Esophagus squamous epithelium (tissue), 5 donors: ENCODE results near the gene SPART. TPM values are rescaled to one million over a fixed set of nuclear protein-coding genes. Genes with fewer than 3 reads are reported as not detected.
"Not testable (repeated sequence)": the region's sequence is repeated elsewhere in the genome, so short reads cannot be mapped to it uniquely, and the experiment has no call there.

Experiments used
- DNase-seq: peaks from one replicate; lab custom pipeline; 2025; lab: John Stamatoyannopoulos, UW
- H3K27ac ChIP-seq, 4 donors: fragments of 200-600 bp; sonication (generic); one replicate each; pipeline ENCODE4 v1.5.1; 2016 to 2019; ENCODE audit warnings: mild to moderate bottlenecking in 1 of 4
- H3K27me3 ChIP-seq, 4 donors: fragments of 200-600 bp; sonication (generic); 1 replicate in 3 of 4; 2 replicates in 1 of 4; pipeline versions ENCODE4 v1.5.1 to v1.6.0; 2017 to 2021; ENCODE audit warnings: antibody characterized with exemption in 1 of 4
- H3K36me3 ChIP-seq, 3 donors: fragments of 200-600 bp; sonication (generic); one replicate each; pipeline ENCODE4 v1.5.1; 2016 to 2019
- H3K4me1 ChIP-seq, 3 donors: fragments of 200-600 bp; sonication (generic); one replicate each; pipeline ENCODE4 v1.5.1; 2017 to 2019
- H3K4me3 ChIP-seq, 4 donors: fragments of 200-600 bp; sonication (generic); 1 replicate in 3 of 4; 2 replicates in 1 of 4; pipeline ENCODE4 v1.5.1; 2016 to 2019; ENCODE audit warnings: mild to moderate bottlenecking in 2 of 4, moderate library complexity in 1 of 4
- H3K9me3 ChIP-seq, 3 donors: fragments of 200-600 bp; sonication (generic); one replicate each; pipeline ENCODE4 v1.5.1; 2016 to 2019
- POLR2A ChIP-seq, 4 donors: fragments of 450-650 bp; IDR thresholded peaks; one replicate each; pipeline ENCODE4 v1.6.1; 2017; ENCODE audit warnings: antibody characterized with exemption in 4 of 4, mild to moderate bottlenecking in 4 of 4, moderate library complexity in 3 of 4
- WGBS, 2 donors: methylation state at CpG; one replicate each; pipeline ENCODE4 v1.1.5; 2018; 5-methylcytosine and 5-hydroxymethylcytosine counted together
- intact Hi-C: fragments of 100-400 bp; cut with DNase I; formaldehyde crosslinking; loops from one replicate; pipeline ENCODE4 v1.15.0; 2022
- total RNA-seq, 4 donors: library from RNA; depleted of rRNA; stranded (reverse); fragments of >200 nt; gene quantifications; one replicate each; pipeline ENCODE4 v1.1.0, GENCODE V29; 2016
- TF ChIP-seq, protein P1 (sequence below), 6 experiments: fragments of 450-650 bp in 4 of 6; fragments of 200-600 bp in 2 of 6; sonication (generic) in 2 of 6; IDR thresholded peaks; one replicate each; pipeline ENCODE4 v1.5.1; 2016 to 2019; ENCODE audit warnings: antibody characterized with exemption in 6 of 6, mild to moderate bottlenecking in 4 of 6, moderate library complexity in 4 of 6
- donor health status: DM: yes; HTN: yes; CAD: no.

Gene SPART
- total RNA-seq, 4 donors from 2014 or later, result 14.9 to 60.3 (median 36.0) TPM

DNA sequence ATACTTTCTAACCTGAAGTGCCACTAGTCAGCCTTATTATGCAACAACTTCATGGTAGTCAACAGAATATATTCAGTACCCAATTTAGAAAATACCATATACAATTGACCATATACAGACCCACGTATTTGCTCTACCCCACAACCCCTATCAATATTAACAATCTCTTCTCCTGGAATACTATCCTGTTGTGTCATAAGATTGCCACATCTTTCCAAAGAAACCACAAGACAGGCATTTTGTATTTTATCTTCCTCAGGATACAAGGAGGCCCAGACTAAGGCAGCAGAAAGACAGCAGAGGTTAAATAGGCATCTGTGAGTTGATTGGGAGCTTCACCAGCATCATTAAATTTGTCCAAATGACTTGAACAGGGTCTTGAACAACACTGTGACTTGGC is 4.5 kb downstream of the SPART start:
- Histone ChIP-seq H3K4me3 (no peak overlapping the region), H3K27me3 (no peaks in the 10 kb centered on the region), H3K4me1 (peaks cover 0 to 48% (median 4%) of the 10 kb centered on the region in 3 donors), H3K36me3 (no peaks in the 10 kb centered on the region), H3K27ac (no peak overlapping the region), H3K9me3 (no peaks in the 10 kb centered on the region)
- TF ChIP-seq, protein P1, sequence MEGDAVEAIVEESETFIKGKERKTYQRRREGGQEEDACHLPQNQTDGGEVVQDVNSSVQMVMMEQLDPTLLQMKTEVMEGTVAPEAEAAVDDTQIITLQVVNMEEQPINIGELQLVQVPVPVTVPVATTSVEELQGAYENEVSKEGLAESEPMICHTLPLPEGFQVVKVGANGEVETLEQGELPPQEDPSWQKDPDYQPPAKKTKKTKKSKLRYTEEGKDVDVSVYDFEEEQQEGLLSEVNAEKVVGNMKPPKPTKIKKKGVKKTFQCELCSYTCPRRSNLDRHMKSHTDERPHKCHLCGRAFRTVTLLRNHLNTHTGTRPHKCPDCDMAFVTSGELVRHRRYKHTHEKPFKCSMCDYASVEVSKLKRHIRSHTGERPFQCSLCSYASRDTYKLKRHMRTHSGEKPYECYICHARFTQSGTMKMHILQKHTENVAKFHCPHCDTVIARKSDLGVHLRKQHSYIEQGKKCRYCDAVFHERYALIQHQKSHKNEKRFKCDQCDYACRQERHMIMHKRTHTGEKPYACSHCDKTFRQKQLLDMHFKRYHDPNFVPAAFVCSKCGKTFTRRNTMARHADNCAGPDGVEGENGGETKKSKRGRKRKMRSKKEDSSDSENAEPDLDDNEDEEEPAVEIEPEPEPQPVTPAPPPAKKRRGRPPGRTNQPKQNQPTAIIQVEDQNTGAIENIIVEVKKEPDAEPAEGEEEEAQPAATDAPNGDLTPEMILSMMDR (IDR thresholded peaks at IDR 0.05), result no peak
- no peak for TF ChIP-seq POLR2A (IDR thresholded peaks at IDR 0.05)
- intact Hi-C loops, result no loop called here
- DNase-seq, result no peak
- 50 to 76% methylated on average over 1 of the region's 1 CpG for WGBS, 2 donors

GRCh38 chr13:36339600-36340155 is 6.5 kb downstream of the SPART start:
- DNase-seq, result no peak
- no peaks in the 10 kb centered on the region for H3K27me3 ChIP-seq
- intact Hi-C loops, result no loop called here
- no peak overlapping the region for H3K27ac ChIP-seq
- H3K36me3 ChIP-seq, result peaks cover 0 to 10% (median 0%) of the 10 kb centered on the region in 3 donors
- TF ChIP-seq, protein P1 (IDR thresholded peaks at IDR 0.05), result no peak
- no peak for TF ChIP-seq POLR2A (IDR thresholded peaks at IDR 0.05)
- no peak overlapping the region for H3K4me3 ChIP-seq
- 81 to 88% methylated on average over 3 to 4 of the region's 4 CpGs for WGBS, 2 donors
- peaks cover 0 to 48% (median 4%) of the 10 kb centered on the region in 3 donors for H3K4me1 ChIP-seq
- no peaks in the 10 kb centered on the region for H3K9me3 ChIP-seq

DNA sequence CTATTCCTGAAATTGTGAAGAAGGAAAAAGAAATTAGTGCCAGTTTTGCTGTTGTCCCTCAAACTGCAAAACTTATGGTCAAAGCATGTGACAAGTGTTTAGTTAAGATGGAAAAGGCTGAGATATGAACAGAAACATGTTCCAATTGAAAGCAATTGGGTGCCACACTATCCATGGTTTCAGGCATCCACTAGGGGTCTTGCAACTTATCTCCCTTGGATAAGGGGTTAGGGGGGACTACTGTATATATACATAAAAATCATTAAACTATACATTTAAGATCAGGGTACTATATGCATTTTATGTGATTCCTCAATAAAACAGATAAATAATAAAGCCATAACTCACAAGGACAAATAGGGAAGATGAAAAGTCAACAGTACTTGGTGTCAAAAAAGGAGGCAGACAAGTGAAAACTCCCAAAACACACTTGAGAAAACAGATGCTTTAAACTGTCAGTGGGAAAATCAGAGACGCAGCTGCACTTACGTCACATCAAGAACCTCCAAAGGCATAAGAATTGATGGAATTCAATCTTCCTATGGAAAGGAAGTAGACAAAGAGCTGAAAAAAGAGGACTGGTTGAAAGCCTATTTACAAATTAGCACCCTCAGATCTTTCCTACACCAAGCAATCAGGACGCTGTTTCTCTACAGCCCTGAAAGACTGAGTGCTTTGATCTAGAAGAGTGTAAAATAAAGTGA is 8.1 kb downstream of the SPART start:
- DNase-seq, result no peak
- H3K27me3 ChIP-seq, result no peaks in the 10 kb centered on the region
- H3K9me3 ChIP-seq, result no peaks in the 10 kb centered on the region
- no peak overlapping the region for H3K4me3 ChIP-seq
- peaks cover 0 to 14% (median 0%) of the 10 kb centered on the region in 3 donors for H3K36me3 ChIP-seq
- 79 to 91% methylated on average over 3 of the region's 3 CpGs for WGBS, 2 donors
- TF ChIP-seq POLR2A (IDR thresholded peaks at IDR 0.05), result no peak
- intact Hi-C loops, result no loop called here
- H3K4me1 ChIP-seq, result peaks cover 0 to 42% (median 9%) of the 10 kb centered on the region in 3 donors
- no peak overlapping the region for H3K27ac ChIP-seq

GRCh38 chr13:36332986-36333385 is 13.2 kb downstream of the SPART start:
- no peak overlapping the region for H3K27ac ChIP-seq
- peaks cover 0 to 39% (median 10%) of the 10 kb centered on the region in 3 donors for H3K4me1 ChIP-seq
- no peaks in the 10 kb centered on the region for H3K27me3 ChIP-seq
- no peak overlapping the region for H3K4me3 ChIP-seq
- H3K9me3 ChIP-seq, result no peaks in the 10 kb centered on the region
- no peak for DNase-seq
- TF ChIP-seq, protein P1 (IDR thresholded peaks at IDR 0.05), result no peak
- TF ChIP-seq POLR2A (IDR thresholded peaks at IDR 0.05), result no peak
- intact Hi-C loops, result no loop called here
- peaks cover 0 to 53% (median 0%) of the 10 kb centered on the region in 3 donors for H3K36me3 ChIP-seq

- DNase-seq, H3K4me3 ChIP-seq, H3K27ac ChIP-seq, H3K9me3 ChIP-seq, H3K27me3 ChIP-seq, intact Hi-C loops: not testable (repeated sequence)
- peaks cover 0 to 32% (median 10%) of the 10 kb centered on the region in 3 donors for H3K4me1 ChIP-seq
- H3K36me3 ChIP-seq, result peaks cover 0 to 60% (median 5%) of the 10 kb centered on the region in 3 donors
These were observed 13.9 kb downstream of the SPART start for GRCh38 chr13:36332255-36332654.

GRCh38 chr13:36331280-36331679 is 14.9 kb downstream of the SPART start:
- H3K27ac ChIP-seq, result no peak overlapping the region
- WGBS, 2 donors, result 89 to 90% methylated on average over 4 of the region's 4 CpGs
- no peaks in the 10 kb centered on the region for H3K9me3 ChIP-seq
- intact Hi-C loops, result no loop called here
- peaks cover 0 to 27% (median 10%) of the 10 kb centered on the region in 3 donors for H3K4me1 ChIP-seq
- DNase-seq, result no peak
- H3K4me3 ChIP-seq, result no peak overlapping the region
- H3K36me3 ChIP-seq, result peaks cover 0 to 70% (median 5%) of the 10 kb centered on the region in 3 donors
- H3K27me3 ChIP-seq, result no peaks in the 10 kb centered on the region
- no peak for TF ChIP-seq POLR2A (IDR thresholded peaks at IDR 0.05)
- TF ChIP-seq, protein P1 (IDR thresholded peaks at IDR 0.05), result no peak
